Measurements from ENCODE around the gene COL23A1.

Gene COL23A1

GRCh38 chr5:178421128-178421527, 169.1 kb downstream of the COL23A1 start:
- no peak for DNase-seq (ENCODE audit: low read depth)

- DNase-seq (ENCODE audit: low read depth) = no peak
These were observed 169.8 kb downstream of the COL23A1 start for GRCh38 chr5:178420354-178420781.

DNA sequence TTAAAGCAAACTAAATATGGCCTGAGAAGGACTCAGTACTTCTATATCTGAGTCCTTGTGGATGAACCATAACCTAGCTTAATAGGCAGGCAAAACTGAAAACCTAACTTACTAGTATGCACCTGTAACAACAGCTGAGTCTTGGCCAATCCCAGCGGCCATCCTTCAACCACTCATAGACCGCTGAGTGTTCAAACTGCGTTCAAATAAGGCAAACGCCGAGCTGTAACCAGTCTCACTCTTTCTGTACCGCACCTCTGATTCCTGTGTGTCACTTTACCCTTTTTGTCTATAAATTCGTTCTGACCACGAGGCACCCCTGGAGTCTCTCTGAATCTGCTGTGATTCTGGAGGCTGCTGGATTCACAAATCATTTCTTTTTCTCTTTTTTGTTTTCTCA, 170.5 kb downstream of the COL23A1 start:
- no peak for DNase-seq (ENCODE audit: low read depth)

DNA sequence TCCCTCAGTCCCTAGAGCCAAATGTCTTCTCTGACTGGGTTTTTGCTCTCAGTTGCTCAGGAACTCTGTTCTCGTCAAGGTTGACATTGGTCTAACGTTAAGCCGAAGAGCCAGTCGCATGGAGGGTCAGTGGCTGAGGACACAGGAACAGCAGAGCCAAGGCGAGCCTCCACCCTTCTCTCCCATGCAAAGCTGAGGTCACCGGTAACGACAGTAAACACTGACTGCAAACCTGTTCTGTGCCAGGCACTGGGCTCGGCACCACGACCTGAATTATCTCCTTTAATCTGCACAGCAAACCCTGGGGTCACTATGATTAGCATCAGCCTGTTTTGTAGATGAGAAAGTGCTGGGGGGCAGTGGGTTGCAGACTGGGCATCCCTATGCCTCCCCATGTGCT, 171.0 kb downstream of the COL23A1 start:
- DNase-seq (ENCODE audit: low read depth) = no peak

DNA sequence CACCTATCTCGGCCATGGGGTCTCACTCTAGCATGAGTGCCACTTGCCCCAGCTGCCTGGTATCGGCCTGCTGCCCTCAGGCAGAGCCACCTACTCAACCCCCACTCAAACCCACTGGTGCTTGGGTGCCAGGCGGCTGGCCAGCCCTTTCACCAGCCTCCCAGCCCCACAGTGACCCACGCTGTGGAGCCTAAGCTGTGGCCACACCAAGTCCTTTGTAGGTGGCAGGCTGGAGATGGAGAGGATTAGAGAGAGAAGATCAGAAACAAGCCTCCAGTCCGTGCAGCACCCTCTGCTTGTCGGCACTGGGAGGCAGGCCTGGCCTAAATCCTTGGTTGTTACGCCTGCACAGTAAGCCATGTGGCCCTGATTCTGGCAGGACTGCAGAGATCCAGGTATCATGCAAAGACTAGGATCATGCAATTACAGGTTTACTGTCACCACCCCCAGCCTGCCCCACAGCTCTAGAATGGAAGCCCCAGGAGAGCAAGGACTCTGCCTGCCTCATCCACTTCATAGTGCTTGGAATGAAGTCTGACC, 171.7 kb downstream of the COL23A1 start:
- DNase-seq (ENCODE audit: low read depth) = no peak

DNA sequence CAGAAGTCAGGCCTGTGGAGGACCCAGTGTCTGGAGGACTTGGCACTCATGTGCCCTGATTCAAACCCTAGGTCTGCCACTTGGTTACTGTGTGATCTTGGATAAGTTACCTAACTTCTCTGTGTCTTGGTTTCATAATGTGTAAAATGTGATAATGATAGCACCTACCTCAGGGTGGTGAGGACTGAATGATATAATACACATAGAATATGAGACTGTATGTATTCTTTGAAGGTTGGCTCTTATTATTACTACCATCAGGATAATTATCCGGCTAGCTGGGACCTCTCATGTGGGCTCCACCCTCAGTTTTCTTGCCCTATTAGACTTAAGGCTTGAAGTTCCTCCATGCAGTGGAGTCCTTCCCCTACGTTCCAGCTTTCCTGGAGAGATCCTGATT, 172.2 kb downstream of the COL23A1 start:
- DNase-seq (ENCODE audit: low read depth) = no peak

GRCh38 chr5:178417391-178417811, 172.8 kb downstream of the COL23A1 start:
- no peak for DNase-seq (ENCODE audit: low read depth)

DNA sequence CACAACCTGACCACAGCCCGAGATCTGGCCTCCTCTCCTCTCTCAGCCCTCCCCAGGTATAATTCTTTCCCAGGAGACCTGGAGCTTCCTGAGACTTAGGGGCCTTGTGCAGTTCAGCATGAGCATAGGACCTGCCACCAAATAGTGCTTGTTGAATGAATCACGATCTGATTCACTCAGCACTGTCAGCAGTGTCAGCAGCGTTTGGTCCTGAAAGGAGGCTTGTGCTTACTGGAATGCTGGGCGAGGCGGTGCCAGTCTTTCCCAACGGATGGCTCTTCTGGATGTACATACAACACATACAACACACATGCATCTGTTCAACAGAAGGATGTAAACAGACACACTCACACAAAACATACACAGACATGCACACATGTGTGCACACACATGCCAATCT, 173.3 kb downstream of the COL23A1 start:
- DNase-seq (ENCODE audit: low read depth) = no peak

GRCh38 chr5:178416206-178416882, 173.8 kb downstream of the COL23A1 start:
- no peak for DNase-seq (ENCODE audit: low read depth)

DNA sequence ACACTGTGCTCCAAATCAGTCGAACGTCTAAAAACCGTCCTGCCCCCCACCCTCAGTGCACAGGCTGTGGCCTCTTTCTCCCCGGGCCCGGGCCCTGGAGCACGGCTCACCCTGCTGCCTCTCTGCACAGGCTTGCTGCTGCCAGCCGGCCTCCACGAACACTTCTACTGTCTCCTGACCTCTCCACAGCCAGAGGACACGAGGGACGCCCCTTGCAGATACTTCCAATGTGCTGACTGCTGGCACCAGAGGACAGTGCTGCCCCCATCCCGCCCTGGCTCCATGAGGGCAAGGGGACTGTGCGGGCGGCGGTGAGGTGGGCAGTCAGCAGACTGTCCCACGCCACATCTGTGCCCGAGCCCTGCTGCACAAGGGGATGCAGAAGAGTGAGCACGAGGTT, 174.8 kb downstream of the COL23A1 start:
- no peak for DNase-seq (ENCODE audit: low read depth)

GRCh38 chr5:178413988-178414387, 176.2 kb downstream of the COL23A1 start:
- no peak for DNase-seq (ENCODE audit: low read depth)

DNA sequence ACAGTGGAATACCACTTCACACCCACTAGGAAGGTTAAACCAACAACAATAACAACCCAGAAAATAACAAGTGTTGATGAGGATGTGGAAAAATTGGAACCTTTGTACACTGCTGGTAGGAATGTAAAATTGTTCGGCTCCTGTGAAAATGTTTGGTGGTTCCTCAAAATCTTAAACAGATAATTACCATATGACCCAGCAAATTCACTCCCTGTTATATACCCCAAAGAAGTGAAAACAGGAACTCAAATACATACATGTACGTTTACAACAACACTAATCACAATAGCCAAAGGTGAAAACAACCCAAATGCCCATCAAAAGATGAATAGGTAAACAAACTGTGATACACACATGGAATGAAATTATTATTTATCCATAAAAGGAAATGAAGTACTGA, 179.1 kb downstream of the COL23A1 start:
- DNase-seq (ENCODE audit: low read depth) = no peak

GRCh38 chr5:178407646-178408045, 182.5 kb downstream of the COL23A1 start:
- DNase-seq (ENCODE audit: low read depth) = no peak

DNA sequence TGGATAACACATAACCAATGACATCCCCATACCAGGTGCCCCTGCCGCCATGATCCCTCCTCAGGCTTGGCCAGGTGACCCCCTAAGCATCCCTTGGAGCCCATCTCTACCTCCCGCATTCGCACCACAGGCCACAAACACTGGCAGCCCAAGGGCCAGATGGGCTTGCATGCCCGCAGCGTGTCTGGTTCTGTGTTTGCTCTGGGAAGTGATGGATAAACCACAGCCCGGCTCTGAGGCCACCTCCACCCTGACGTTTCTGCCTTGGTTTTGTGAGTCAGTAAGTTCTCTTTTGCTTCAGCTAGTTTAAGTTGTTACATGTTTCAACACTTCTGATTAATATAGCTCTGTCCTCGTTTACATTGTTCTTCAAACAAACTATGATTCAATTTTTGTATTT, 185.2 kb downstream of the COL23A1 start:
- no peak for DNase-seq (ENCODE audit: low read depth)

- no peak for DNase-seq (ENCODE audit: low read depth)
These were observed 186.1 kb downstream of the COL23A1 start for GRCh38 chr5:178403956-178404600.

DNA sequence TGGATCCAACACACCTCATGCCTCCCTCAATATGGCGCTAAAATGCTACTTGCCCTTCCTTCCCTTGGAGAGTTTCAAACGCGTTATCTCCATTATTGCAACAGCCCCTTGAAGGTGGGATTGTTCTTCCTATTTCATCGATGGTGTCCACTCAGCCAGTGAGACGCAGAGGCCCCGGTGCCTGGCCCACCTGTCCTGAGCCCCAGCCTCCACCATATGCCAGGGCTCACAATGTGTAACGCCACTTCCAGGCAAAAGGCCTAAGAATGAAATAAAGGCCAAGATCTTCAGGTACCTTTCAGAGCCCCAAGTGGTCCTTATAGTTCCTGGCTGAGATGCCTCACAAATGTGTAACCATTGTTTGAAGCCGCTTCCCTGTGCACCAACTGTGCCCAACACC, 186.8 kb downstream of the COL23A1 start:
- no peak for DNase-seq (ENCODE audit: low read depth)

DNA sequence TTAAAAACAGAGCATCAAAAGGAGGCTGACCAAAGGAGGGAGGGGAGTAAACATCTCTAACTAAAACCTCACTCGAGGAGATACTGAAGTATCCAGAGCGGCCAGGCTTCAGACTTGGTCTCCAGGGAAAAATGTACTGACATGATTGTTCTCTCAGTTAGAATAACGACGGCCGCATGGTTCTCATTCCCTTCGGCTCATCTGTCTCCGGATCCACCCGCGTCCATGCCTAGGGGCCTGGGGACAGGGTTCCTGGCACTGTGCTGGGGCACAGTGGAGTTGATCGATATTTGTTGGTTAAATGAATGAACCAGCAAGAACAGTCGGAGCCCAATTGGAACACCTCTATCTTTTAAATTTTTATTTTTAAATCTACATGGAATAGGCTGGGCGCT, 190.5 kb downstream of the COL23A1 start:
- no peak for DNase-seq (ENCODE audit: low read depth)

GRCh38 chr5:178398901-178399700, 191.1 kb downstream of the COL23A1 start:
- no peak for DNase-seq (ENCODE audit: low read depth)

DNA sequence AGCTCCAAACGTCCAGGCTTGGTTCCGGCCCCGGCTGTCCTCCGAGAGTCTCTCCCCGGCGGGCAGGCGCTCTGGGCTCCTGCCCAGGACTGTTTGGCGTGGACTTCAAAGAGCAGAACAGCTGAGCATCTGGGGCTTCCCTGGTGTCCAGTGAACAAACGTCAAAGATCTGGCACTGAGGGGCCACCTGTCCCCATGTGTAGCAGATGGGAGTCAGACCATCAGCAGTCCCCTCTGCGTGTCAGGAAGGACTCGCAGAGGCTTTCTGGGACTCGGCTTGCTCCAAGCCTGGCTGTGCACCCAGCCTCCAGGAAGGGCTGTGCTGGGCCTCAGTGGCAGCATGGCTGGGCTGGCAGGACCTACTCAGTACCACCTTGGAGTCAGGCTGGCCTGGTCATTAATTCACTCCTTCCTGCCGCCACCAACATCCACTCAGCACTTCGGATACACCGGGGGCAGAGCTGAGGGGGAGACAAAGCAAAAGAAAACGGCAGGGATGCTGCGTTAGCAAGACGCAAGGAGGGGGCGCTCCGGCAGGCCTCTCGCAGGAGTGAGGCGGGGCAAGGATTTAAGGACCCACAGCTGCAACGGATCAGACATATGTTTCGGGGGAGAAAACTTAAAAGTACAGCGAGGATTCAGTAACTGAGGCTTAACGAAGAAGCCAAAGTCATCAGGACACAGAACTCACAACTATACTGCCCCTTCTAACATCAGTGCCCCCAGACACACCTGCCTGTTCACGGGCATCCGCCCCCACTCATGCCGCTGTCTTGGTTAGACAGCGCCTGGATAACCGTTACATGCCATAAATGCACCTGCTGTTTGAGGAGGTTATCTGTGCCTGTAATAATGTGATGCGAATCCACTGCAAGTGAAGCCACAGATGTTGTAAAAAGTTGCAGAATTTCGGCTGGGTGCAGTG, 193.1 kb downstream of the COL23A1 start:
- DNase-seq (ENCODE audit: low read depth) = no peak

DNA sequence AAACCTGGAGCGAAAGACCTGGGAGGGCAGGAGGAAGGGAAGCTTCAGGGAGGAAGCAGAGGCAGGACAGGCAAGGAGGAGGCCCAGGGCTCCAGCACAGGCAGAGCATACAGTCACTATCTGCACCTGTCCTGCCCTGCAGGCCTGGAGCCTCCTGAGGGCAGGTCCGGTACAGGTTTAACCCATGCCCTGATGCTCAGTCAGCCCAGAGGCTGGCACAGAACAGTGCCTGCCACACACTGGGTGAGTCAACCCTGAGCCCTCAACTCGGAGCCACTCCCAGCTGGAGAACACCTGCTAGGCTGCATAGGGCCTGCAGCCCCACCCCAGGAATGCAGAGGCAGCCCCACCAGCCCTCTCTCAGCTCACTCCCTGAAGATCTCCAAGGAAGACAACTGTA, 196.1 kb downstream of the COL23A1 start:
- no peak for DNase-seq (ENCODE audit: low read depth)

GRCh38 chr5:178392931-178393394, 197.2 kb downstream of the COL23A1 start:
- no peak for DNase-seq (ENCODE audit: low read depth)

DNA sequence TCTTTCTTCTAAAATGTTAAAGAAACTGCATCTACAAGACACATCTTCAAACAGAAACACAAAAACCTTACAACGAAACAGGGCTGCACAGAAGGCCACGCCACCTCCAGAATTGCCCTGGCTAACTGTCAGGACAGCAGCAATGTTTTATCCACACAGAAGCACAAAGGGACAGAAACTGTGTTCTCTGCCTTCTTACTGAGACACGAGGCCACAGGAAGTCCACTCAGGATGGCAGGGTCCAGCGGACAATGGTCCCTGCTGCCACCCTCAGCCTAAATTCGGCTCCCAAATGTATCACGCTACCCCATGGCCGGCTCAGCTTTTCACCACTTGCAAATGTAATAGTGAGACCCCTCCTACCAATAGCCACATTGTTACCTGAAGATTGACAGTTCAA, 197.8 kb downstream of the COL23A1 start:
- no peak for DNase-seq (ENCODE audit: low read depth)

All from activated T-helper 9 cell treated with anti-CD3 and anti-CD28 coated beads, Interleukin-2, amount 50 U/mL, for 16 hours (primary cell).